Neural progenitor cell (in vitro differentiated cells): ENCODE data around the gene UGT2A3.

Experiments used
- CTCF ChIP-seq: fragments of 200-600 bp; sonication (generic); IDR thresholded peaks from 2 replicates; pipeline ENCODE4 v1.5.1; 2017; ENCODE audit warnings: antibody characterized with exemption, mild to moderate bottlenecking
- EZH2 ChIP-seq: fragments of 200-600 bp; sonication (generic); IDR thresholded peaks from 2 replicates; pipeline ENCODE4 v1.6.1; 2017; ENCODE audit warnings: antibody characterized with exemption, mild to moderate bottlenecking, moderate library complexity
- EZH2phosphoT487 ChIP-seq: fragments of 200-600 bp; sonication (generic); IDR thresholded peaks from 2 replicates; pipeline ENCODE4 v1.6.1; 2017; ENCODE audit warnings: antibody characterized with exemption

GRCh38 chr4:68948044-68948743 lies 3.4 kb downstream of the UGT2A3 start:
- no peak for TF ChIP-seq CTCF
- no peak for TF ChIP-seq EZH2
- no peak for TF ChIP-seq EZH2phosphoT487
